ENCODE measurements around the gene SGK1.

Gene SGK1

DNA sequence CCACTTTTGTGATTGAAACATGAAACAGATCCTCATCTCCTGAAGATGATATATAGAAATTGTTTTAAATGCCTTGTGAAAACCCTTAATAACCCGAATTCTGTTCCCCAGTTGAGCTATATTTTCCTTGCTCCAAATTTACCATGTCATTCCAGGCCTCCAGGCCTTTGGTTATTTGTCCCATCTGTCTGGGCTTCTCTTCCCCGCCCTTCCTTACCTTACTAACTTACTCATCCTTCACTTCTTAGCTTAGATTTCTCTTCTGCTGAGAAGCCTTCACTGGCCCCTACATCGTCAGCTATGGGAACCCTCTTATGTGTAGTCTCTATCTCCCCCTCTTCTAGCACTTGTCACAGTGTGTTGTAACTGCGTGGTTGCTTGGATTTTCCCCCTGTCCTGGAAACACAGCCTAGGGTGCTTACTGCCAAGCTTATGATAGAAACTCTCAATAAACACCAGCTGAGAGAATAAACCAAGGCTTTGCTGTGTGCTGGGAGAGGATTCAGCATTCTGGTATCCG is 68.6 kb downstream of the SGK1 start:
- H3K4me3 ChIP-seq (ENCODE audit: low read depth, low read length): no peak overlapping the region
- DNase-seq (ENCODE audit: low read depth): no peak
- TF ChIP-seq, protein P1, sequence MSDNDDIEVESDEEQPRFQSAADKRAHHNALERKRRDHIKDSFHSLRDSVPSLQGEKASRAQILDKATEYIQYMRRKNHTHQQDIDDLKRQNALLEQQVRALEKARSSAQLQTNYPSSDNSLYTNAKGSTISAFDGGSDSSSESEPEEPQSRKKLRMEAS (IDR thresholded peaks at IDR 0.05; ENCODE audit: low read depth, low read length): no peak
- TF ChIP-seq, protein P2, sequence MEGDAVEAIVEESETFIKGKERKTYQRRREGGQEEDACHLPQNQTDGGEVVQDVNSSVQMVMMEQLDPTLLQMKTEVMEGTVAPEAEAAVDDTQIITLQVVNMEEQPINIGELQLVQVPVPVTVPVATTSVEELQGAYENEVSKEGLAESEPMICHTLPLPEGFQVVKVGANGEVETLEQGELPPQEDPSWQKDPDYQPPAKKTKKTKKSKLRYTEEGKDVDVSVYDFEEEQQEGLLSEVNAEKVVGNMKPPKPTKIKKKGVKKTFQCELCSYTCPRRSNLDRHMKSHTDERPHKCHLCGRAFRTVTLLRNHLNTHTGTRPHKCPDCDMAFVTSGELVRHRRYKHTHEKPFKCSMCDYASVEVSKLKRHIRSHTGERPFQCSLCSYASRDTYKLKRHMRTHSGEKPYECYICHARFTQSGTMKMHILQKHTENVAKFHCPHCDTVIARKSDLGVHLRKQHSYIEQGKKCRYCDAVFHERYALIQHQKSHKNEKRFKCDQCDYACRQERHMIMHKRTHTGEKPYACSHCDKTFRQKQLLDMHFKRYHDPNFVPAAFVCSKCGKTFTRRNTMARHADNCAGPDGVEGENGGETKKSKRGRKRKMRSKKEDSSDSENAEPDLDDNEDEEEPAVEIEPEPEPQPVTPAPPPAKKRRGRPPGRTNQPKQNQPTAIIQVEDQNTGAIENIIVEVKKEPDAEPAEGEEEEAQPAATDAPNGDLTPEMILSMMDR (IDR thresholded peaks at IDR 0.05; ENCODE audit: low read depth, low read length): no peak
- TF ChIP-seq MYC (IDR thresholded peaks at IDR 0.05; ENCODE audit: low read depth, low read length) (no peak), POLR2A (IDR thresholded peaks at IDR 0.05; ENCODE audit: extremely low read depth, insufficient read length) (no peak)

DNA sequence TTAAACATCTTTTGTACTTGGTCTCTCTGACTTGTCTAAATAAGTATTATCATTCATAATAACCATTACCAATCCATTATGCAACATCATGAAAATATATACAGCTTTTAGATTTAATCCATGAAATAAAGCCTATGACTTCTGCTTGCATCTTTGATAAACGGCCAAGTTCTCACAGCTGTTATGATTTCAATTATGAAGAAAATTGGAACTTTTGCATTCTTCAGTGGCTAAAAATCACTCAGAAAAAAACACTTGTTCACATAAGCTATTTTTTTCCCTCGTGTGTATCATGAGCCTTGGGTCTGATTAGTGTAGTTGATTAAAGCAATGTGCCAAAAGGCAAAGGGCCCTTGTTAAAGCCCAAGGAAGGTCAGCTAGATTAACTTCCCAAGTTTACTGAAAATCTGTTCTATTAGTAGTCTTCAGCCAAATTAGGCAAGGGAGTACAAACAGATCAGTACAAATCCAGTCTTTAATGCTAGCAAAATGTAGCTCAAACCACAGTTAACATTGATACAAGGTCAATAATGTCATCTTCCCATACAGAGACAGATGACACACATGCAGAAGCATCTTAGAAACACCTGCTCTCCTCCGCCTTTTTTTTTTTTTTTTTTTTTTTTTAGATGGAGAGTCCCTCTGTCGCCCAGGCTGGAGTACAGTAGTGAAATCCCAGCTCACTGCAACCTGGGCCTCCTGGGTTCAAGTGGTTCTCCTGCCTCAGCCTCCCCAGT is 69.9 kb downstream of the SGK1 start:
- TF ChIP-seq, protein P2 (IDR thresholded peaks at IDR 0.05; ENCODE audit: low read depth, low read length): no peak
- TF ChIP-seq, protein P1 (IDR thresholded peaks at IDR 0.05; ENCODE audit: low read depth, low read length): no peak
- no peak for TF ChIP-seq POLR2A (IDR thresholded peaks at IDR 0.05; ENCODE audit: extremely low read depth, insufficient read length)
- no peak for TF ChIP-seq MYC (IDR thresholded peaks at IDR 0.05; ENCODE audit: low read depth, low read length)
- DNase-seq (ENCODE audit: low read depth): no peak
- H3K4me3 ChIP-seq (ENCODE audit: low read depth, low read length): no peak overlapping the region

DNA sequence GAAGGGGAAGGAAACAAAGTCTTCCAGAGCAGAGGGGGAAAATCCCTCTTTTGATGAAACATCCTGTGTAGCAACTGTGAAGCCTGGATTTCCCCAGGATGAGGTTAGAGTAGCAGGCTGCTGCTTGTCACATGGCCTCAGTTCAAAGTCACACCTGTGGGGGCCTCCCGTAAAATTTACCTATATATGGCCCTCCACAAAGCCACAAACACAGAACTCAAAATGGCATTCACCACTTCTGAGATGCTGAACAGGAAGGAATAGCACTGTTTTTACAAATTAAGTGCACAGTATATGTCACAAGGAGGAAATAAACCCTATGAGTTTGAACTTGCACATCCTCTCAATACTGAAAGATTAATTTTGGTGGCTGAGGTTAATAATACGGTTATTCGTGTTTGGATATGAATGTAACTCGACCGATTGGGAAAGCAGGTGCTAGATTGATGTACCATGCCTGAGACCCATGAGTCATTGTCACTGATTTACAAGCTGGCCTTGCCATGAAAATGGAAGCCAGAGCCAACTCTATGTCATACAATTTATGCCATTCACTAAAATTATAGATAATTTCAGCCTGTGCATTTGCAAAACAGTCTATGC is 70.6 kb downstream of the SGK1 start:
- TF ChIP-seq POLR2A (IDR thresholded peaks at IDR 0.05; ENCODE audit: extremely low read depth, insufficient read length) (no peak), MYC (IDR thresholded peaks at IDR 0.05; ENCODE audit: low read depth, low read length) (no peak)
- TF ChIP-seq, protein P1 (IDR thresholded peaks at IDR 0.05; ENCODE audit: low read depth, low read length): no peak
- TF ChIP-seq, protein P2 (IDR thresholded peaks at IDR 0.05; ENCODE audit: low read depth, low read length): no peak
- no peak overlapping the region for H3K4me3 ChIP-seq (ENCODE audit: low read depth, low read length)
- no peak for DNase-seq (ENCODE audit: low read depth)

DNA sequence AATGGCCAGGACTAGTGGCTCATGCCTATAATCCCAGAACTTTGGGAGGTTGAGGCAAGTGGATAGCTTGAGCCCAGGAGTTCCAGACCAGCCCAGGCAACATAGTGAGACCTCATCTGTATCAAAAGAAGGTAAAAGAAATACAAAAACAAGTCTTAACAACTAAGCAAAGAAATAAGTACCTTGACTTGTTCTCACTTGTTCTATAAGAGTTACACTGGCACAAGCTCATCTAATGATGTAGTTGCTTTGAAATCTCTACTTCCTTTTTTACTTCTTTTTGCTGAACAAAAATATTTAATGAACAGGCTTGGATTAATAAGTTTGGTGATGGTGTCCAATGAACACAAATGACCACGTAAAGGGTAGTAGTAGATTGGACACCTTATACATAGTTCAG is 72.2 kb downstream of the SGK1 start:
- H3K4me3 ChIP-seq (ENCODE audit: low read depth, low read length): no peak overlapping the region
- TF ChIP-seq POLR2A (IDR thresholded peaks at IDR 0.05; ENCODE audit: extremely low read depth, insufficient read length) (no peak), MYC (IDR thresholded peaks at IDR 0.05; ENCODE audit: low read depth, low read length) (no peak)
- TF ChIP-seq, protein P1 (IDR thresholded peaks at IDR 0.05; ENCODE audit: low read depth, low read length): no peak
- TF ChIP-seq, protein P2 (IDR thresholded peaks at IDR 0.05; ENCODE audit: low read depth, low read length): no peak
- no peak for DNase-seq (ENCODE audit: low read depth)

DNA sequence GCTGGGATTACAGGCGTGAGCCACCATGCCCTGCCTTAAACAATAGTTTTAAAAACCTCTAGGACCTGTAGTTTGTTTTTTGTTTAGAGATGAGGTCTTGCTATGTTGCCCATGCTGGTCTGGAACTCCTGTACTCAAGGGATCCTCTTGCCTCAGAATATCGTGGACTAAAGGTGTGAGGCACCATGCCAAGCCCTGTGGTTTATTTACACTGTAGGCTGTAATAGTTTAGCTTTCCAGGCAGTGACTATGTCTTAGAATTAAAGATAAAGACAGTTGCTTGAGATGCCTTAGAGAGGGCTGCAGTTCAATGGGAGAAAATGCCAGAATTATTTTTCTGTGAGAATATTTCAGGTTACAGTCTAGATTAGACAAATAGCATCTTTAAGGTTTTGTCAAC is 72.9 kb downstream of the SGK1 start:
- TF ChIP-seq POLR2A (IDR thresholded peaks at IDR 0.05; ENCODE audit: extremely low read depth, insufficient read length) (no peak), MYC (IDR thresholded peaks at IDR 0.05; ENCODE audit: low read depth, low read length) (no peak)
- TF ChIP-seq, protein P2 (IDR thresholded peaks at IDR 0.05; ENCODE audit: low read depth, low read length): no peak
- TF ChIP-seq, protein P1 (IDR thresholded peaks at IDR 0.05; ENCODE audit: low read depth, low read length): no peak
- no peak for DNase-seq (ENCODE audit: low read depth)

More for the DNA sequence above, 72.9 kb downstream of the SGK1 start:
- no peak overlapping the region for H3K4me3 ChIP-seq (ENCODE audit: low read depth, low read length)
